HAP-1 (cell line): Measurements from ENCODE around the gene MEP1B.

Experiments used
- DNase-seq, 2 experiments: peaks; one replicate each; pipeline ENCODE4 v3.0.0-alpha.2; 2016 to 2020; ENCODE audit warnings: low spot score in 2 of 2
- H3K27me3 ChIP-seq: fragments of 250-450 bp; sonication (Bioruptor Pico); 2 replicates; pipeline ENCODE4 v1.5.1; 2020; ENCODE audit warnings: low read depth, mild to moderate bottlenecking, moderate library complexity
- H3K36me3 ChIP-seq: fragments of 250-450 bp; sonication (Bioruptor Pico); replicated peaks from 2 replicates; pipeline ENCODE4 v1.5.1; 2020; ENCODE audit warnings: mild to moderate bottlenecking
- H3K4me1 ChIP-seq: fragments of 250-450 bp; sonication (Bioruptor Pico); 2 replicates; pipeline ENCODE4 v1.5.1; 2020; ENCODE audit warnings: mild to moderate bottlenecking
- H3K4me3 ChIP-seq: fragments of 250-450 bp; sonication (Bioruptor Pico); 2 replicates; pipeline ENCODE4 v1.5.1; 2020; ENCODE audit warnings: mild to moderate bottlenecking, moderate library complexity
- H3K9me3 ChIP-seq: fragments of 250-450 bp; sonication (Bioruptor Pico); 2 replicates; pipeline ENCODE4 v1.5.1; 2020; ENCODE audit warnings: mild to moderate bottlenecking, moderate library complexity
- in situ Hi-C: fragments of 300-500 bp; cut with MboI; formaldehyde crosslinking; loops from 3 replicates; pipeline ENCODE4 v1.14.3; 2020; ENCODE audit warnings: low sequenced_read_pairs, inconsistent platforms, mixed read lengths

Gene MEP1B

GRCh38 chr18:32262092-32262491, 72.3 kb downstream of the MEP1B start:
- Histone ChIP-seq H3K4me3 (no peak overlapping the region), H3K9me3 (no peaks in the 10 kb centered on the region), H3K36me3 (no peaks in the 10 kb centered on the region), H3K4me1 (no peaks in the 10 kb centered on the region), H3K27me3 (peaks cover 5% of the 10 kb centered on the region; the same call in 1 of the 2 replicates)
- in situ Hi-C loops: no loop called here
- no peak for DNase-seq

- no peak for DNase-seq
- in situ Hi-C loops: no loop called here
- Histone ChIP-seq H3K9me3 (no peaks in the 10 kb centered on the region), H3K27me3 (no peaks in the 10 kb centered on the region), H3K4me1 (no peaks in the 10 kb centered on the region), H3K36me3 (no peaks in the 10 kb centered on the region), H3K4me3 (no peak overlapping the region)
Observed at GRCh38 chr18:32264401-32264800, 74.6 kb downstream of the MEP1B start.

- Histone ChIP-seq H3K36me3 (no peaks in the 10 kb centered on the region), H3K27me3 (no peaks in the 10 kb centered on the region), H3K9me3 (no peaks in the 10 kb centered on the region), H3K4me3 (no peak overlapping the region), H3K4me1 (no peaks in the 10 kb centered on the region)
- in situ Hi-C loops: no loop called here
- DNase-seq: no peak
Observed at GRCh38 chr18:32267463-32267862, 77.6 kb downstream of the MEP1B start.
